Suprapubic skin (tissue), 4 donors: ENCODE measurements around the gene PDHB. TPM values are rescaled to one million over a fixed set of nuclear protein-coding genes. Genes with fewer than 3 reads are reported as not detected.
A peak's percentile ranks its signal among the peaks of the same experiment; 100 is the strongest.
"Not testable (repeated sequence)": the region's sequence is repeated elsewhere in the genome, so short reads cannot be mapped to it uniquely, and the experiment has no call there.

Experiments
- DNase-seq, 2 donors: peaks; one replicate each; pipeline ENCODE4 v3.0.0-alpha.2; 2019; ENCODE audit warnings: low spot score in 2 of 2
- H3K27ac ChIP-seq: fragments of 200-600 bp; sonication (generic); one replicate; pipeline ENCODE4 v1.5.1; 2019
- H3K27me3 ChIP-seq: fragments of 200-600 bp; sonication (generic); one replicate; pipeline ENCODE4 v1.5.1; 2019
- H3K36me3 ChIP-seq: fragments of 200-600 bp; sonication (generic); one replicate; pipeline ENCODE4 v1.5.1; 2019
- H3K4me1 ChIP-seq: fragments of 200-600 bp; sonication (generic); one replicate; pipeline ENCODE4 v1.5.1; 2019
- H3K4me3 ChIP-seq: fragments of 200-600 bp; sonication (generic); one replicate; pipeline ENCODE4 v1.5.1; 2019; ENCODE audit warnings: mild to moderate bottlenecking
- H3K9me3 ChIP-seq: fragments of 200-600 bp; sonication (generic); one replicate; pipeline ENCODE4 v1.5.1; 2019
- EP300 ChIP-seq: sonication (generic); formaldehyde crosslinking; IDR thresholded peaks from one replicate; pipeline ENCODE4 v1.6.1; 2017; ENCODE audit warnings: antibody characterized with exemption
- POLR2A ChIP-seq, 2 donors: fragments of 450-650 bp; IDR thresholded peaks; one replicate each; pipeline ENCODE4 v1.6.1; 2017; ENCODE audit warnings: antibody characterized with exemption in 2 of 2, mild to moderate bottlenecking in 2 of 2, moderate library complexity in 2 of 2
- POLR2AphosphoS5 ChIP-seq, 3 donors: sonication (generic); formaldehyde crosslinking; IDR thresholded peaks; one replicate each; pipeline ENCODE4 v1.6.1; 2017; ENCODE audit warnings: antibody characterized with exemption in 3 of 3
- WGBS: methylation state at CpG from one replicate; pipeline ENCODE4 v1.1.5; 2018; 5-methylcytosine and 5-hydroxymethylcytosine counted together
- total RNA-seq, 4 donors: library from RNA; depleted of rRNA; stranded (reverse); fragments of >200 nt; gene quantifications; one replicate each; pipeline ENCODE4 v1.1.0, GENCODE V29; 2016
- TF ChIP-seq, protein P1 (sequence below), 2 donors: fragments of 200-600 bp in 1 of 2; fragments of 450-650 bp in 1 of 2; sonication (generic) in 1 of 2; IDR thresholded peaks; one replicate each; pipeline ENCODE4 v1.5.1; 2016 to 2019; ENCODE audit warnings: antibody characterized with exemption in 2 of 2, mild to moderate bottlenecking in 1 of 2, moderate library complexity in 1 of 2

Gene PDHB
- total RNA-seq, 4 donors from 2014 or later: 49.9 to 89.8 (median 78.0) TPM

DNA sequence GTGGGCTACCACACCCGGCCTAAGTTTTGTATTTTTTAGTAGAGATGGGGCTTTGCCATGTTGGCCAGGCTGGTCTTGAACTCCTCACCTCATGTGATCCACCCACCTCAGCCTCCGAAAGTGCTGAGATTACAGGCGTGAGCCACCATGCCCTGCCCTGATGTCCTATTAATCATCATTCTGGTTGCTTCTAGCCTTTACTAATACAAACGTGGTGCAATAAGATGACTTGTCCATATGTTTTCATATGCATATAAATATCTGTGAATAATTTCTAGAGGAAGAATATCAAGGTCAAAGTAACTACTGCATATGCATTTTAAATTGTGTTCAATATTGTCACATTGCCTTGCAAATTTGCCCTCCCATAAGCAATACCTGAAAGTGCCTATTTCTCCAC is 25.5 kb upstream of the PDHB start:
- H3K4me1 ChIP-seq: peaks cover 11% of the 10 kb centered on the region

DNA sequence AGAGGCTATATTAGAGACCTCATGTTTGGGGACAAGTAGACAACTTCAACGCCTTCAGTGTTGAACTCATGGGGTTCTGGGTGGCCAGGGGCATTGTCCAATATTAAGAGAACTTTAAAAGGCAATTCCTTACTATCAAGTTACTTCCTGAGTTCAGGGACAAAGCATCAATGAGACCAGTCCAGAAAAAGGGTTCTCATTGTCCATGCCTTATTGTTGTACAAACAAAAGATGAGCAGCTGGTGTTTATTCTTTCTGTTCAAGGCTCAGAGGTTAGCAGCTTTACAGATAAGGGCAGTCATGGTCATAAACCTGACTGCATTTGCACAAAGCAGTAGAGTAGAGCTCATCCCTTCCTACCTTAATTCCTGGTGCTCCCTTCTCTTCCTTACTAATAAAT is 18.5 kb upstream of the PDHB start:
- H3K9me3 ChIP-seq: peaks cover 9% of the 10 kb centered on the region
- H3K36me3 ChIP-seq: no peaks in the 10 kb centered on the region
- no peak for TF ChIP-seq POLR2A (IDR thresholded peaks at IDR 0.05)
- TF ChIP-seq, protein P1, sequence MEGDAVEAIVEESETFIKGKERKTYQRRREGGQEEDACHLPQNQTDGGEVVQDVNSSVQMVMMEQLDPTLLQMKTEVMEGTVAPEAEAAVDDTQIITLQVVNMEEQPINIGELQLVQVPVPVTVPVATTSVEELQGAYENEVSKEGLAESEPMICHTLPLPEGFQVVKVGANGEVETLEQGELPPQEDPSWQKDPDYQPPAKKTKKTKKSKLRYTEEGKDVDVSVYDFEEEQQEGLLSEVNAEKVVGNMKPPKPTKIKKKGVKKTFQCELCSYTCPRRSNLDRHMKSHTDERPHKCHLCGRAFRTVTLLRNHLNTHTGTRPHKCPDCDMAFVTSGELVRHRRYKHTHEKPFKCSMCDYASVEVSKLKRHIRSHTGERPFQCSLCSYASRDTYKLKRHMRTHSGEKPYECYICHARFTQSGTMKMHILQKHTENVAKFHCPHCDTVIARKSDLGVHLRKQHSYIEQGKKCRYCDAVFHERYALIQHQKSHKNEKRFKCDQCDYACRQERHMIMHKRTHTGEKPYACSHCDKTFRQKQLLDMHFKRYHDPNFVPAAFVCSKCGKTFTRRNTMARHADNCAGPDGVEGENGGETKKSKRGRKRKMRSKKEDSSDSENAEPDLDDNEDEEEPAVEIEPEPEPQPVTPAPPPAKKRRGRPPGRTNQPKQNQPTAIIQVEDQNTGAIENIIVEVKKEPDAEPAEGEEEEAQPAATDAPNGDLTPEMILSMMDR (IDR thresholded peaks at IDR 0.05): no peak
- no peaks in the 10 kb centered on the region for H3K27me3 ChIP-seq
- H3K4me1 ChIP-seq: no peaks in the 10 kb centered on the region
- WGBS: 100% methylated on average over 1 of the region's 1 CpG
- no peak for DNase-seq
- no peak overlapping the region for H3K4me3 ChIP-seq
- H3K27ac ChIP-seq: no peak overlapping the region

More for the DNA sequence above, 25.5 kb upstream of the PDHB start:
- no peaks in the 10 kb centered on the region for H3K27me3 ChIP-seq
- peaks cover 9% of the 10 kb centered on the region for H3K9me3 ChIP-seq
- 80% methylated on average over 4 of the region's 4 CpGs for WGBS
- DNase-seq: no peak
- no peak overlapping the region for H3K4me3 ChIP-seq
- no peak overlapping the region for H3K27ac ChIP-seq
- no peaks in the 10 kb centered on the region for H3K36me3 ChIP-seq
- TF ChIP-seq, protein P1 (IDR thresholded peaks at IDR 0.05): no peak
- TF ChIP-seq POLR2AphosphoS5 (IDR thresholded peaks at IDR 0.05) (no peak), EP300 (no peak), POLR2A (IDR thresholded peaks at IDR 0.05) (no peak)

DNA sequence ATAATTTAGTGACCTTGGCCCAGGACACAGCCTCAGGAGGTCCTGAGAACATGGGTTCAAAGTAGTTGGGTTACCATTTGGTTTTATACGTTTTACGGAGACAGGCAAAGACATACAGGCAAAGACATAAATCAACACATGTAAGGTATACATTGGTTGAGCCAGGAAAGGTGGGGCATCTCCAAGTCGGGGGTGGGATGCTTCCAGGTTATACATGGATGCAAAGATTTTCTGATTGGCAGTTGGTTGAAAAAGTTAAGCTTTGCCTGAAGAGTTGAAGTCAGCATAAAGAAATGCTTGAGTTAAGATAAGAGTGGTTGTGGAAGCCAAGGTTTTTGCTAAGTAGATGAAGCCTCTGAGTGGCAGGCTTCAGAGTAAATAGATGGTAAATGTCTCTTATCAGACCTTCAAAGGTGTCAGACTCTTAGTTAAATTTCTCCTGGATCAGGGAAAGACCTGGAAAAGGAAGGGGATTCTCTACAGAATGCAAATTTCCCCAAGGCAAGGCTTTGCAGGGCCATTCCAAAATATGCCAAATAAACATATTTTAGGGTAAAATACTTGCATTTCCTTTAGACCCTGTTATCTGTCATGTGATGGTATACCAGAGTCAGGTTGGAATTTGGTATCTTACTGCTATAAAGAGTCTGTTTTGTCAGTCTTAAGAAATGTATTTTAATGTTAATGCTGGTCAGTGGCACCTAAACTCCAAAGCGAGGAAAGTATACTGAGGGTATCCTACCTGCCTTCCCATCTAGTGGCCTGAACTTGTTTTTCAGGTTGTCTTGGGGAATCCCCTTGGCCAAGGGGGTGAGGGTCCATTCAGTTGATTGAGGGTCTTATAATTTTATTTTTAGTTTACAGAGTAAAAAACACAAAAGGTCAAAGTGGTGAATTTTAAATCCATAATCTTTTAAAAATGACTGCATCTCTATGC is 8.2 kb upstream of the PDHB start:
- DNase-seq: no peak
- TF ChIP-seq EP300 (no peak), POLR2A (IDR thresholded peaks at IDR 0.05) (no peak), POLR2AphosphoS5 (IDR thresholded peaks at IDR 0.05) (no peak)
- TF ChIP-seq, protein P1 (IDR thresholded peaks at IDR 0.05): no peak
- no peaks in the 10 kb centered on the region for H3K4me1 ChIP-seq
- H3K4me3 ChIP-seq: no peak overlapping the region
- H3K27me3 ChIP-seq: no peaks in the 10 kb centered on the region
- H3K27ac ChIP-seq: no peak overlapping the region
- no peaks in the 10 kb centered on the region for H3K9me3 ChIP-seq
- 72% methylated on average over 4 of the region's 4 CpGs for WGBS
- H3K36me3 ChIP-seq: no peaks in the 10 kb centered on the region

DNA sequence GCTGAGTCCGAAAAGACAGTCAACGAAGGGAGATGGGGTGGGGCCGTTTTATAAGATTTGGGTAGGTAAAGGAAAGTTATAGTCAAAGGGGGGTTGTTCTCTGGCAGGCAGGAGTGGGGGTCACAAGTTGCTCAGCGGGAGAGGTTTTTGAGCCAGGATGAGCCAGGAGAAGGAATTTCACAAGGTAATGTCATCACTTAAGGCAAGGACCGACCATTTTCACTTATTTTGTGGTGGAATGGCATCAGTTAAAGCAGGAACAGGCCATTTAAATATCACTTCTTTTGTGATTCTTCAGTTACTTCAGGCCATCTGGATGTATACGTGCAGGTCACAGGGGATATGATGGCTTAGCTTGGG is 7.3 kb upstream of the PDHB start:
- H3K36me3 ChIP-seq, H3K4me3 ChIP-seq, H3K4me1 ChIP-seq, DNase-seq, H3K9me3 ChIP-seq, H3K27ac ChIP-seq, H3K27me3 ChIP-seq: not testable (repeated sequence)
- 80% methylated on average over 6 of the region's 6 CpGs for WGBS

DNA sequence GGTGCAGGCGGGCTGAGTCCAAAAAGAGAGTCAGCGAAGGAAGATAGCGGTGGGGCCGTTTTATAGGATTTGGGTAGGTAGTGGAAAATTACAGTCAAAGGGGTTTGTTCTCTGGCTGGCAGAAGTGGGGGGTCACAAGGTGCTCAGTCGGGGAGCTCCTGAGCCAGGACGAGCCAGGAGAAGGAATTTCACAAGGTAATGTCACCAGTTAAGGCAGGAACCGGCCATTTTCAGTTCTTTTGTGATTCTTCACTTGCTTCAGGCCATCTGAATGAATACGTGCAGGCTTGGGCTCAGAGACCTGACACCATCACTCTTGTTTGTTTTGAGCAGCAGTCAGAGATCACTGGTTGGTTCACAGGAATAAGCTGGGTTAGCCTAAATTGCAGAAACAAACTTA is 3.6 kb upstream of the PDHB start:
- H3K27me3 ChIP-seq, DNase-seq: not testable (repeated sequence)
- 78% methylated on average over 8 of the region's 8 CpGs for WGBS

DNA sequence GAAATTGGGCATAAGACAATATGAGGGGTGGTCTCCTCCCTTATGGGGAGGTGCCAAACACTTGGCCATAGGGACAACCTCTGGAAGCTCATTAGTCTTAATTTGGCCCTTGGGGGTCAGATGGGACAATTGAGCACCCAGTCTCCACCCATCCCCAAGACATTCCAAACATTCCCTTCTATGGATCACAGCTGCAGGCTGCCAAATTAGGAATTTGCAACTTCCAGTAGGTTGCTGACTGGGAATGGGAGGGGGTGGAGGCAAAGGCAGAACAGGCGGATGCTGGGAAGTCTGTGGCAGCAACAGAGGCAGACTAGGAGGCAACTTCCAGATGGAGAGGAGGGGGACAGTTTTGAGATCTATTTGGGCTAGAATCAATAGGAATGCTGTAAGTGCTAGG is 1.4 kb upstream of the PDHB start:
- H3K36me3 ChIP-seq: peaks cover 17% of the 10 kb centered on the region
- 56% methylated on average over 1 of the region's 1 CpG for WGBS
- no peak for TF ChIP-seq EP300
- no peaks in the 10 kb centered on the region for H3K9me3 ChIP-seq
- no peak for DNase-seq
- no peak overlapping the region for H3K4me3 ChIP-seq
- H3K27ac ChIP-seq: peak overlapping the region; percentile 18
- H3K27me3 ChIP-seq: no peaks in the 10 kb centered on the region
- peaks cover 29% of the 10 kb centered on the region for H3K4me1 ChIP-seq

More for the DNA sequence above, 3.6 kb upstream of the PDHB start:
- peaks cover 26% of the 10 kb centered on the region for H3K4me1 ChIP-seq
- not testable (repeated sequence) for H3K27ac ChIP-seq, H3K36me3 ChIP-seq, H3K4me3 ChIP-seq, H3K9me3 ChIP-seq

DNA sequence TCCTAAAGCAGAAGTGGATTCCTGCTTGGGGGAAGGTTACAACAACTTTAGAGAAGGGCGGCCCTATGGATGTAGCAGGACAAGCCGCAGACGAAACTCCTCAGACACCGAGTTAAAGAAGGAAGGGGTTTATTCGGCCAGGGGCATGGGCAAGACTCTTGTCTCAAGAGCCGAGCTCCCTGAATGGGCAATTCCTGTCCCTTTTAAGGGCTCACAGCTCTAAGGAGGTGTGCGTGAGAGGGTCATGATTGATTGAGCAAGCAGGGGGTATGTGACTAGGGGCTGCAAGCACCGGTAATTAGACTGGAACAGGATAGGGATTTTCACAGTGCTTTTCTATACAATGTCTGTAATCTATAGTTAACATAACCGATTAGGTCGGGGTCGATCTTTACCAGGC is 879 bp upstream of the PDHB start:
- no peak for TF ChIP-seq POLR2AphosphoS5 (IDR thresholded peaks at IDR 0.05)
- TF ChIP-seq POLR2A (IDR thresholded peaks at IDR 0.05): no peak
- no peak for TF ChIP-seq EP300
- TF ChIP-seq, protein P1 (IDR thresholded peaks at IDR 0.05): no peak
- WGBS: 90% methylated on average over 11 of the region's 11 CpGs
- DNase-seq: no peak
- H3K36me3 ChIP-seq: peaks cover 22% of the 10 kb centered on the region
- H3K4me1 ChIP-seq: peaks cover 29% of the 10 kb centered on the region
- H3K27ac ChIP-seq: peak overlapping the region; percentile 89
- no peak overlapping the region for H3K4me3 ChIP-seq
- no peaks in the 10 kb centered on the region for H3K9me3 ChIP-seq
- no peaks in the 10 kb centered on the region for H3K27me3 ChIP-seq
